B cell (primary cell): ENCODE measurements around the gene FAM131B. TPM values are rescaled to one million over a fixed set of nuclear protein-coding genes. Genes with fewer than 3 reads are reported as not detected.
A peak's percentile ranks its signal among the peaks of the same experiment; 100 is the strongest.

Experiments used
- ATAC-seq: fragments of 200-7000 bp; cut with Tn5 transposase; one replicate; pipeline ENCODE4 v1.10.0; 2021; ENCODE audit warnings: low read depth, mild to moderate bottlenecking, moderate number of reproducible peaks, moderate library complexity
- CTCF ChIA-PET: fragments of 350-600 bp; sonication (Branson Sonifier 250); formaldehyde crosslinking; loops from one replicate; lab custom pipeline; 2021; ENCODE audit warnings: antibody characterized with exemption, inconsistent platforms; lab: Charles Lee
- POLR2A ChIA-PET: fragments of 350-600 bp; sonication (Branson Sonifier 250); formaldehyde crosslinking; loops from one replicate; lab custom pipeline; 2021; ENCODE audit warnings: antibody characterized with exemption; lab: Charles Lee
- DNase-seq: peaks from one replicate; pipeline ENCODE4 v3.0.0; 2013
- H2AFZ ChIP-seq: 2 replicates; pipeline ENCODE4 v1.6.1; 2012; ENCODE audit warnings: mild to moderate bottlenecking, low read depth, low read length; ENCODE audit not compliant: insufficient read depth, poor library complexity, severe bottlenecking
- H3K27ac ChIP-seq, 2 donors: 1 replicate in 1 of 2; 2 replicates in 1 of 2; pipeline ENCODE4 v1.5.1; 2012 to 2013; ENCODE audit warnings: low read length in 2 of 2, mild to moderate bottlenecking in 2 of 2, moderate library complexity in 1 of 2
- H3K27me3 ChIP-seq, 4 experiments: fragments of 200-600 bp in 1 of 4; sonication (generic) in 1 of 4; replicated peaks in 1 of 4; 1 replicate in 2 of 4; 2 replicates in 2 of 4; pipeline versions ENCODE4 v1.6.1 to v1.7.0; 2013 to 2016; ENCODE audit warnings: low read length in 3 of 4, mild to moderate bottlenecking in 2 of 4, mixed read lengths in 1 of 4, moderate library complexity in 1 of 4; ENCODE audit not compliant: insufficient read depth in 4 of 4, control insufficient read depth in 3 of 4; ENCODE audit errors: control extremely low read depth in 1 of 4
- H3K36me3 ChIP-seq, 2 experiments: replicated peaks in 1 of 2; 1 replicate in 1 of 2; 2 replicates in 1 of 2; pipeline versions ENCODE4 v1.6.1 to v1.7.1; 2013; ENCODE audit warnings: low read length in 1 of 2; ENCODE audit not compliant: insufficient read depth in 2 of 2, control insufficient read depth in 1 of 2; ENCODE audit errors: control extremely low read depth in 1 of 2, extremely low read depth in 1 of 2
- H3K4me1 ChIP-seq, 2 donors: fragments of 200-600 bp in 1 of 2; sonication (generic) in 1 of 2; 1 replicate in 1 of 2; 2 replicates in 1 of 2; pipeline versions ENCODE4 v1.5.1 to v1.6.1; 2013 to 2017; ENCODE audit warnings: low read length in 2 of 2; ENCODE audit not compliant: control insufficient read depth in 2 of 2, insufficient read depth in 2 of 2
- H3K4me2 ChIP-seq: replicated peaks from 2 replicates; pipeline ENCODE3; 2012; ENCODE audit warnings: mild to moderate bottlenecking, low read depth, low read length; ENCODE audit not compliant: poor library complexity, severe bottlenecking
- H3K4me3 ChIP-seq, 5 experiments: fragments of 200-600 bp in 1 of 5; sonication (generic) in 1 of 5; 1 replicate in 3 of 5; 2 replicates in 2 of 5; pipeline versions ENCODE4 v1.5.1 to v1.7.0; 2011 to 2016; ENCODE audit warnings: low read length in 4 of 5, mild to moderate bottlenecking in 4 of 5, low read depth in 2 of 5, control low read depth in 1 of 5, moderate library complexity in 1 of 5; ENCODE audit not compliant: insufficient read depth in 1 of 5; ENCODE audit errors: control extremely low read depth in 1 of 5, extremely low read depth in 1 of 5
- H3K79me2 ChIP-seq: fragments of 200-600 bp; sonication (generic); one replicate; pipeline ENCODE4 v1.6.0; 2016; ENCODE audit warnings: low read length; ENCODE audit not compliant: control insufficient read depth, insufficient read depth
- H3K9ac ChIP-seq: fragments of 200-600 bp; sonication (generic); 2 replicates; pipeline ENCODE4 v1.6.1; 2017; ENCODE audit warnings: mild to moderate bottlenecking, low read length, moderate library complexity
- H3K9me3 ChIP-seq, 3 donors: one replicate each; pipeline versions ENCODE4 v1.6.1 to v1.7.1; 2013; ENCODE audit warnings: low read length in 2 of 3; ENCODE audit not compliant: control insufficient read depth in 2 of 3, insufficient read depth in 1 of 3; ENCODE audit errors: control extremely low read depth in 1 of 3
- H4K20me1 ChIP-seq: 2 replicates; pipeline ENCODE4 v1.6.0; 2012; ENCODE audit warnings: mild to moderate bottlenecking, low read length; ENCODE audit not compliant: insufficient read depth, control insufficient read depth, poor library complexity, severe bottlenecking
- H3K27ac Mint-ChIP-seq: one replicate; pipeline ENCODE4 v1.8.0; 2021; ENCODE audit warnings: mixed read lengths
- H3K27me3 Mint-ChIP-seq: one replicate; pipeline ENCODE4 v1.8.0; 2021; ENCODE audit warnings: mixed read lengths
- H3K4me1 Mint-ChIP-seq: one replicate; pipeline ENCODE4 v1.8.0; 2021; ENCODE audit warnings: mixed read lengths
- H3K4me3 Mint-ChIP-seq: one replicate; pipeline ENCODE4 v1.8.0; 2021; ENCODE audit warnings: mixed read lengths
- H3K9me3 Mint-ChIP-seq: one replicate; pipeline ENCODE4 v1.8.0; 2022; ENCODE audit warnings: mixed read lengths; ENCODE audit not compliant: insufficient read depth
- CTCF ChIP-seq: fragments of 200-600 bp; IDR thresholded peaks from one replicate; pipeline ENCODE4 v1.8.0; 2022; ENCODE audit warnings: antibody characterized with exemption, mild to moderate bottlenecking
- EZH2 ChIP-seq: IDR thresholded peaks from 2 replicates; pipeline ENCODE4 v1.6.1; 2012; ENCODE audit warnings: borderline replicate concordance, low read depth, mild to moderate bottlenecking, moderate library complexity, low read length; ENCODE audit not compliant: insufficient read depth, poor library complexity, severe bottlenecking
- WGBS: methylation state at CpG from one replicate; pipeline ENCODE4 v1.1.5; 2013; ENCODE audit warnings: missing lambda C conversion rate; ENCODE audit not compliant: insufficient coverage; 5-methylcytosine and 5-hydroxymethylcytosine counted together
- intact Hi-C: fragments of 100-400 bp; cut with micrococcal nuclease; formaldehyde crosslinking; loops from one replicate; pipeline ENCODE4 v1.10.0; 2022
- polyA plus RNA-seq: library from polyadenylated mRNA; depleted of rRNA; stranded (reverse); fragments of >200 nt; gene quantifications from 2 replicates; pipeline ENCODE4 v1.2.3, GENCODE V29; 2012
- total RNA-seq, 2 donors: library from RNA; stranded (reverse); fragments of 120-200 nt in 1 of 2; gene quantifications; 1 replicate in 1 of 2; 2 replicates in 1 of 2; pipeline versions ENCODE4 v1.2.3 to v1.2.4, GENCODE V29; 2013 to 2022

The FAM131B gene
- total and polyA plus RNA-seq, 2 donors (not counting 1 experiment from before 2014, with no cell fraction given), result 0.05 TPM; not detected in 1

DNA sequence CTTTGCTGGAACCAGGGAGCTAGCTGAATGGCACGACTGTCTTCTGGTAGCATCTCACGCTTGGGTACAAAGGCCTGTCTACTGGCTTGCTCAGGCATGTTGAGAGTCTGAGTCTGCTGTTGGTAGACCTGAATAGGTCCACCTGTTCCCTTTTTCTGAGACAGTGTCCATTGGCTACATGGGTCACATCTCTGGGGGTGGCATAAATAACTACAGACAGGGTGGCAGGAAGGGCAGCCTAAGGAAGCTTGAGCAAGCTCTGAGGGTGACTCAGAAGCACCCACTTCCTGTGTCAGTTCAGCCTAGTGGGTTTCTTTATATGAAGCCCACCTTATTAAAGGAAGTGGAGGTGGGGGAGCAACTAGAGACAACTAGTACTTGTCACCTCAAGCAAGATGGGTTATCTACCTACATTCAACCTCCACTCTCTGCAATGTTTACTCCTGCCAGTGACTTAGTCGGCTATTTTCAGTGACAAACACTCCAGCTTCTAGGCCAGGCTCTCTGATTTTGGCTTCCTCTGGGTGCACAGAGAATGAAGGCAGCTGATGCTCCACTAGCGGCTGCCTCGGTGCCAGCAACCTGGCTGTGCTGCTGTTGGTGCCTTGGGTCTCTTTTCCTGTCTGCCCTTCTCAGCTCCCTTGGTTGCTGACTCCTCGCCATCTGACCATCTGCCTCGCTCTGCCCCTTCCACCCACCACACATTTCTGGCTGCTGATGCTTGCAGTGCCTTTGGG, 13.0 kb upstream of the FAM131B start:
- ChIA-PET POLR2A (no interaction called here), CTCF (interaction anchor here (0.9 to 4.4 kb wide), 6 partner anchors 8 to 135 kb away, joined by 3 to 19 read pairs (median 4); no protein-coding TSS in a partner anchor)
- WGBS, result 11% methylated on average over 3 of the region's 7 CpGs
- TF ChIP-seq CTCF, result no peak
- TF ChIP-seq EZH2, result no peak
- peak; percentile 30 for DNase-seq
- H2AFZ ChIP-seq, result peak overlapping the region; percentile 67
- intact Hi-C loops, result loop anchor here (10.0 kb wide), 1 partner anchor 51 kb away; no protein-coding TSS in a partner anchor
- no peak overlapping the region for H3K4me3 ChIP-seq
- H3K9me3 ChIP-seq, result no peaks in the 10 kb centered on the region
- H3K9ac ChIP-seq, result no peak overlapping the region
- Mint-ChIP-seq H3K9me3 (no peaks in the 10 kb centered on the region), H3K4me1 (peaks cover 46% of the 10 kb centered on the region), H3K4me3 (peak overlapping the region; percentile 67), H3K27ac (peak overlapping the region; percentile 76), H3K27me3 (no peaks in the 10 kb centered on the region)
- H4K20me1 ChIP-seq, result no peaks in the 10 kb centered on the region
- peak overlapping the region; percentile 49 for H3K4me2 ChIP-seq
- peaks cover 32 to 38% of the 10 kb centered on the region in 2 donors for H3K4me1 ChIP-seq
- peak; percentile 31 for ATAC-seq
- no peaks in the 10 kb centered on the region for H3K27me3 ChIP-seq
- H3K27ac ChIP-seq, result peak overlapping the region; percentile 43 to 48
- no peaks in the 10 kb centered on the region for H3K36me3 ChIP-seq
- H3K79me2 ChIP-seq, result no peaks in the 10 kb centered on the region

DNA sequence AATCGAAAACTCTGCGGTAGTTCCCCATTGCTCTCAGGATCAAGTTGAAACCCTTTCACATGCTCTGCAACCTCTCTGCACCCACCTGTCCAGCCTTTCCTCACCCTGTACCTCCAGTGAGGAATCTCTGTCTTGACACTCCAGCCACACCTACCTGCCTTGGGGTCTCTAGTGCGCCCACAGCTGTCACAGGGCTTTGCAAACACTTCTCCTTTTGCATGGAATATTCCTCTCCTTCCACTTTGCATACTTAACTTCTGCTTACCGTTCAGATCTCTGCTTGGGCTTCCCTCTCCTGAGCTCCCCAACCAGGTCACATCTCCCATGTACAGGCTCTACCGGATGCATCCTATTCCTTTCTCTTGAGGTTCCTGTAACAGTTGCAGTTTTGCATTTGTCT, 12.0 kb upstream of the FAM131B start:
- no peaks in the 10 kb centered on the region for H3K27me3 ChIP-seq
- H4K20me1 ChIP-seq, result no peaks in the 10 kb centered on the region
- H3K4me1 ChIP-seq, result peaks cover 27 to 33% of the 10 kb centered on the region in 2 donors
- no peak overlapping the region for H3K9ac ChIP-seq
- ChIA-PET CTCF (interaction anchor here (1.0 to 4.4 kb wide), 5 partner anchors 10 to 160 kb away, joined by 3 to 19 read pairs (median 6); no protein-coding TSS in a partner anchor), POLR2A (no interaction called here)
- Mint-ChIP-seq H3K27ac (peak overlapping the region; percentile 76), H3K4me3 (peak overlapping the region; percentile 67), H3K27me3 (no peaks in the 10 kb centered on the region), H3K4me1 (peaks cover 40% of the 10 kb centered on the region), H3K9me3 (no peaks in the 10 kb centered on the region)
- DNase-seq (no peak), ATAC-seq (no peak)
- intact Hi-C loops, result loop anchor here (10.0 kb wide), 1 partner anchor 50 kb away; no protein-coding TSS in a partner anchor
- H3K4me3 ChIP-seq, result no peak overlapping the region
- H3K79me2 ChIP-seq, result no peaks in the 10 kb centered on the region
- no peaks in the 10 kb centered on the region for H3K9me3 ChIP-seq
- 56% methylated on average over 4 of the region's 5 CpGs for WGBS
- no peak overlapping the region for H3K27ac ChIP-seq
- peak overlapping the region; percentile 49 for H3K4me2 ChIP-seq
- no peak overlapping the region for H2AFZ ChIP-seq
- TF ChIP-seq CTCF, result no peak
- H3K36me3 ChIP-seq, result no peaks in the 10 kb centered on the region
